ENCODE data around the gene LIN37. TPM values are rescaled to one million over a fixed set of nuclear protein-coding genes. Genes with fewer than 3 reads are reported as not detected.
A peak's percentile ranks its signal among the peaks of the same experiment; 100 is the strongest.

The LIN37 gene
- total RNA-seq, 1 donor from 2014 or later, result 11.4 TPM

GRCh38 chr19:35752746-35753350 is 4.5 kb downstream of the LIN37 start:
- Histone ChIP-seq H3K4me2 (no peak overlapping the region), H3K4me3 (no peak overlapping the region), H4K20me1 (ENCODE audit: low read depth) (no peaks in the 10 kb centered on the region), H3K9ac (no peak overlapping the region), H3K27ac (no peak overlapping the region), H2AFZ (replicated peaks) (no peak overlapping the region), H3K9me3 (ENCODE audit: low read depth) (no peaks in the 10 kb centered on the region), H3K79me2 (ENCODE audit: low read depth) (peaks cover 4% of the 10 kb centered on the region), H3K36me3 (no peaks in the 10 kb centered on the region), H3K4me1 (peaks cover 6% of the 10 kb centered on the region), H3F3A (ENCODE audit: low read depth) (peaks cover 15% of the 10 kb centered on the region), H3K27me3 (peaks cover 27% of the 10 kb centered on the region)
- TF ChIP-seq, protein P1, sequence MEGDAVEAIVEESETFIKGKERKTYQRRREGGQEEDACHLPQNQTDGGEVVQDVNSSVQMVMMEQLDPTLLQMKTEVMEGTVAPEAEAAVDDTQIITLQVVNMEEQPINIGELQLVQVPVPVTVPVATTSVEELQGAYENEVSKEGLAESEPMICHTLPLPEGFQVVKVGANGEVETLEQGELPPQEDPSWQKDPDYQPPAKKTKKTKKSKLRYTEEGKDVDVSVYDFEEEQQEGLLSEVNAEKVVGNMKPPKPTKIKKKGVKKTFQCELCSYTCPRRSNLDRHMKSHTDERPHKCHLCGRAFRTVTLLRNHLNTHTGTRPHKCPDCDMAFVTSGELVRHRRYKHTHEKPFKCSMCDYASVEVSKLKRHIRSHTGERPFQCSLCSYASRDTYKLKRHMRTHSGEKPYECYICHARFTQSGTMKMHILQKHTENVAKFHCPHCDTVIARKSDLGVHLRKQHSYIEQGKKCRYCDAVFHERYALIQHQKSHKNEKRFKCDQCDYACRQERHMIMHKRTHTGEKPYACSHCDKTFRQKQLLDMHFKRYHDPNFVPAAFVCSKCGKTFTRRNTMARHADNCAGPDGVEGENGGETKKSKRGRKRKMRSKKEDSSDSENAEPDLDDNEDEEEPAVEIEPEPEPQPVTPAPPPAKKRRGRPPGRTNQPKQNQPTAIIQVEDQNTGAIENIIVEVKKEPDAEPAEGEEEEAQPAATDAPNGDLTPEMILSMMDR (IDR thresholded peaks at IDR 0.05), result no peak
- TF ChIP-seq EZH2 (IDR thresholded peaks at IDR 0.05) (no peak), EZH2phosphoT487 (IDR thresholded peaks at IDR 0.05) (no peak)
- Mint-ChIP-seq H3K4me1 (peaks cover 20% of the 10 kb centered on the region), H3K27me3 (ENCODE audit: insufficient read depth, low read depth) (peaks cover 5% of the 10 kb centered on the region), H3K27ac (no peak overlapping the region), H3K36me3 (peaks cover 5% of the 10 kb centered on the region), H3K4me3 (no peak overlapping the region), H3K9me3 (no peaks in the 10 kb centered on the region)
- no peak for DNase-seq (ENCODE audit: low spot score)

GRCh38 chr19:35753634-35754369 is 5.4 kb downstream of the LIN37 start:
- Histone ChIP-seq H3F3A (ENCODE audit: low read depth) (peaks cover 13% of the 10 kb centered on the region), H3K4me1 (peaks cover 6% of the 10 kb centered on the region), H3K27ac (no peak overlapping the region), H3K9me3 (ENCODE audit: low read depth) (no peaks in the 10 kb centered on the region), H3K9ac (no peak overlapping the region), H3K4me2 (no peak overlapping the region), H3K36me3 (no peaks in the 10 kb centered on the region), H2AFZ (replicated peaks) (no peak overlapping the region), H3K27me3 (peaks cover 27% of the 10 kb centered on the region), H3K4me3 (no peak overlapping the region), H3K79me2 (ENCODE audit: low read depth) (peaks cover 8% of the 10 kb centered on the region), H4K20me1 (ENCODE audit: low read depth) (peaks cover 3% of the 10 kb centered on the region)
- H3K27me3 Mint-ChIP-seq (ENCODE audit: insufficient read depth, low read depth), result peaks cover 7% of the 10 kb centered on the region
- DNase-seq (ENCODE audit: low spot score), result no peak
- no peak overlapping the region for H3K4me3 Mint-ChIP-seq
- TF ChIP-seq, protein P1 (IDR thresholded peaks at IDR 0.05), result no peak
- no peak for TF ChIP-seq EZH2 (IDR thresholded peaks at IDR 0.05)
- TF ChIP-seq EZH2phosphoT487 (IDR thresholded peaks at IDR 0.05), result no peak
- H3K36me3 Mint-ChIP-seq, result peaks cover 4% of the 10 kb centered on the region
- H3K27ac Mint-ChIP-seq, result no peak overlapping the region
- H3K4me1 Mint-ChIP-seq, result peaks cover 21% of the 10 kb centered on the region
- H3K9me3 Mint-ChIP-seq, result no peaks in the 10 kb centered on the region

GRCh38 chr19:35754370-35755130 is 6.2 kb downstream of the LIN37 start:
- Histone ChIP-seq H3K27ac (no peak overlapping the region), H4K20me1 (ENCODE audit: low read depth) (peaks cover 11% of the 10 kb centered on the region), H3K36me3 (no peaks in the 10 kb centered on the region), H3K9me3 (ENCODE audit: low read depth) (no peaks in the 10 kb centered on the region), H3K4me2 (no peak overlapping the region), H2AFZ (replicated peaks) (no peak overlapping the region), H3K4me1 (peaks cover 6% of the 10 kb centered on the region), H3K79me2 (ENCODE audit: low read depth) (peaks cover 12% of the 10 kb centered on the region), H3K4me3 (no peak overlapping the region), H3F3A (ENCODE audit: low read depth) (peaks cover 13% of the 10 kb centered on the region), H3K9ac (no peak overlapping the region), H3K27me3 (peaks cover 27% of the 10 kb centered on the region)
- H3K4me3 Mint-ChIP-seq, result peak overlapping the region; percentile 41
- no peak overlapping the region for H3K27ac Mint-ChIP-seq
- H3K9me3 Mint-ChIP-seq, result no peaks in the 10 kb centered on the region
- peaks cover 4% of the 10 kb centered on the region for H3K36me3 Mint-ChIP-seq
- no peak for DNase-seq (ENCODE audit: low spot score)
- no peak for TF ChIP-seq EZH2phosphoT487 (IDR thresholded peaks at IDR 0.05)
- TF ChIP-seq EZH2 (IDR thresholded peaks at IDR 0.05), result no peak
- TF ChIP-seq, protein P1 (IDR thresholded peaks at IDR 0.05), result no peak
- peaks cover 24% of the 10 kb centered on the region for H3K4me1 Mint-ChIP-seq
- H3K27me3 Mint-ChIP-seq (ENCODE audit: insufficient read depth, low read depth), result peaks cover 7% of the 10 kb centered on the region
